Astrocyte of the cerebellum (primary cell): ENCODE data around the gene CABS1.

Experiments
- DNase-seq: peaks from one replicate; pipeline ENCODE4 v3.0.0-alpha.2; 2011; ENCODE audit warnings: low read depth
- H3K4me3 ChIP-seq: 2 replicates; pipeline ENCODE4 v1.5.1; 2011; ENCODE audit warnings: mild to moderate bottlenecking, low read depth, low read length, moderate library complexity
- in situ Hi-C: cut with HindIII; loops from 2 replicates; pipeline ENCODE4 v1.10.0; 2017; ENCODE audit warnings: low sequenced_read_pairs
- TF ChIP-seq, protein P1 (sequence below): IDR thresholded peaks from 2 replicates; pipeline ENCODE4 v1.5.1; 2012; ENCODE audit warnings: low read length, low read depth, moderate library complexity, mild to moderate bottlenecking; ENCODE audit errors: missing control alignments

Gene CABS1

DNA sequence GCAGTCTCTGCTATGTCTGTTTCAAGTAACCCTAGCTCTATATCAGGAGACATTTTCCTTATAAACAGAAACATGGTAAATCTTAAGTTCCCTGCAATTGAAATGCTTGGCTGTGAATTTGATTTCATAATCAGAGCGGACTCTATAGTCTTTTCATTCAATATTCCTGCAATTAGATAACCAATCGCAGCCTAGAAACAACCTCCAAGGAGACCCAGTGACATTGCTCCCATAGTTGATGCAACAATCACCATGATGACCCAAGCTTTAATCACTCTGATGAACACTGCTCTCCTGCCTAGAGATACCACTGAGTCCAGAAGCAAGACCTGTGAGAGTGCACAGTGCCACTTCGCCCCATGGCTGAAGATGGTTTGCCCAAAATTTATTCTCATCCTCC lies at the start of gene CABS1:
Gene CABS1 (plus strand): TSS at position 301 of the 400 bp plus-strand sequence. CDS start 59 bp downstream, at position 360.
- in situ Hi-C loops, result no loop called here
- TF ChIP-seq, protein P1, sequence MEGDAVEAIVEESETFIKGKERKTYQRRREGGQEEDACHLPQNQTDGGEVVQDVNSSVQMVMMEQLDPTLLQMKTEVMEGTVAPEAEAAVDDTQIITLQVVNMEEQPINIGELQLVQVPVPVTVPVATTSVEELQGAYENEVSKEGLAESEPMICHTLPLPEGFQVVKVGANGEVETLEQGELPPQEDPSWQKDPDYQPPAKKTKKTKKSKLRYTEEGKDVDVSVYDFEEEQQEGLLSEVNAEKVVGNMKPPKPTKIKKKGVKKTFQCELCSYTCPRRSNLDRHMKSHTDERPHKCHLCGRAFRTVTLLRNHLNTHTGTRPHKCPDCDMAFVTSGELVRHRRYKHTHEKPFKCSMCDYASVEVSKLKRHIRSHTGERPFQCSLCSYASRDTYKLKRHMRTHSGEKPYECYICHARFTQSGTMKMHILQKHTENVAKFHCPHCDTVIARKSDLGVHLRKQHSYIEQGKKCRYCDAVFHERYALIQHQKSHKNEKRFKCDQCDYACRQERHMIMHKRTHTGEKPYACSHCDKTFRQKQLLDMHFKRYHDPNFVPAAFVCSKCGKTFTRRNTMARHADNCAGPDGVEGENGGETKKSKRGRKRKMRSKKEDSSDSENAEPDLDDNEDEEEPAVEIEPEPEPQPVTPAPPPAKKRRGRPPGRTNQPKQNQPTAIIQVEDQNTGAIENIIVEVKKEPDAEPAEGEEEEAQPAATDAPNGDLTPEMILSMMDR, result no peak
- DNase-seq, result no peak
- H3K4me3 ChIP-seq, result no peak within 1 kb of the TSS

DNA sequence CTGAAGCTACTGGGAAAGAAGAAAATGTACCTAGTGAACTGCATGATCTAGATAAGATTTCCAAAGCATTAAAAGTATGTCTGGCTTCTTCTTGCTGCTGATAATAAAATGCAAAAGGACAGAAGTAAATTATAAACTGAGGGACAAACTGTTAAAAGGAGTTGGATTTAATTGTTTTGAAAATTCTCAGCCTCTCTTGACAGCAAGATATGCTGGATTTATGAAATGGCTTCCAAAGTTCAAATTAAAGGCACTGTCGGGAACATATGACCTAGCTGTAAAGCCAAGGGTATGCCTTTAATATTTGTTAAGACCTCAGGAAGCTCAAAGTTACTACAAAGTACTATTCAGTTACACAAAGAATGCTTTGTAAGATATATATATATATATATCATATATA lies 46.1 kb upstream of the CABS1 start:
- DNase-seq, result no peak
- H3K4me3 ChIP-seq, result no peak overlapping the region
- in situ Hi-C loops, result no loop called here
- TF ChIP-seq, protein P1, result no peak

DNA sequence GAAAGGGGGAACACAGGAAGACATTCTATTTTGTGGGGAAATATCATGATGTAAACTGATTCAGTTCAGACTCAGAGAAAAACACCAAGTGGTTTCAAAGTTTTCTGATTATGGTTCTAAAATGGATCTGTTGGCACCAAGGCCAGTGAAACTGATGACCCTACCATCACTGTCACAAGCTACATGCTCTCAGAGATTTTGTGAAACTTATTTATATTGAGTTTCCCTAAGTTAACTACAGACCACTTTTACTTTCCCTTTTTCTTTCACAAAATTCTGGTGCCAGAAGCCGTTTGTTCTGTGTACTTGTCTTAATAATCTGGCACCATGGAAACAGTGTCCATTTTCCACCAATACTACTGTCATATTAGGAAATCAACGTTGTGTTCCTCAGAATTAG lies 43.4 kb upstream of the CABS1 start:
- DNase-seq, result no peak
- no peak overlapping the region for H3K4me3 ChIP-seq
- TF ChIP-seq, protein P1, result no peak
- in situ Hi-C loops, result no loop called here

DNA sequence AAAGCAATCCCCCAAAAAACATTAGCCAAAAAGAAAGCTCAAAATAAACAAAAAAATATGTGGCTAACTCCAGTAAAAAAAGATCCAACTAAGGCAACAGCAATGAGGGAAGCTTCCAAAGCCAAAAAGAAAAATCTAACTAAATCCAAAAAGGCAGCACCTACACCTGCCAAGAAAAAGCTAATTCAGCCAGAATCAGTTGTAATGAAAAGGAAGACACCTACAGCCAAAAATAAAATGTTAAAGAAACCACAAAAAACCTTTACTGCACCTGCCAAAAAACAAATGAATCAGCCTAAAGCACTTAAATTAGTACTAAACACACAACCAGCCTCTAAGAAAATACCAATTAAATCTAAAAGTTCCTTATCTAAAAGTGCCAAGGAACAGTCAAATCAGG lies 37.2 kb upstream of the CABS1 start:
- no peak overlapping the region for H3K4me3 ChIP-seq
- no peak for DNase-seq
- in situ Hi-C loops, result no loop called here
- TF ChIP-seq, protein P1, result no peak

DNA sequence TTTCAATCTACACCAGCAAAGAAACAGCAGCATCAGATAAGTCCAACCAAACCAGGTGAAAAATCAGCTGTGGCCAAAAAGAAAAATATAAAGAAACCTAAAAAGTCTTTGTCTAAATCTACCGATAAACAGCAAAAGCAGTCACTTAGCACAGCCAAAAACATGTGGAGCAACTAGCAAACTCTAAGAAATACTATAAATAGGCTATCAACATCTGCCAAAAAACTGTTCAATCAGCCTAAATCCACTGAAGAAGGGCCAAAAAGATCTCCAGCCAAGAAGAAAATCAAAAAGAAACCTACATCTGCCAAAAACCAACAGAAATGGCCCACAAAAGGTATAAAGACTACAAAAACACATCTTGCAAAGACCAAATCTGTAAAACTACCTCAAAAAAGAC lies 36.7 kb upstream of the CABS1 start:
- TF ChIP-seq, protein P1, result no peak
- no peak for DNase-seq
- in situ Hi-C loops, result no loop called here
- no peak overlapping the region for H3K4me3 ChIP-seq

DNA sequence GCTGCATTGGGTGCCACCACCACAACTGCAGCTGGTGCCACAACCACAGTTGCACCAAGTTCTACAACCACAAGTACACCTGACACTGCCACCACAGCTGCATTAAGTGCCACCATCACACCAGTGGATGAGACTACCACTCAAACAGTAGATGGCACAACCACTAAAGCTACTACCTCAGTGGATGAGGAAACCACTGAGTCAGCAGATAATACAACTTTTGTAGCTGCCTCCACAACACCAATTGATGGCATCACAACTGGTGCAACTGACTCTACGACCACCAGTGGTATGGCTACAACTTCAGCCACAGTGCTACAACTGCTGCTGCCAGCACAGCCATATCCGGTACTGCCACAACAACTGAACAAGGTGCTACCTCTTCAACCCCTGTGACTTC lies 35.1 kb upstream of the CABS1 start:
- TF ChIP-seq, protein P1, result no peak
- DNase-seq, result no peak
- H3K4me3 ChIP-seq, result no peak overlapping the region
- in situ Hi-C loops, result no loop called here

DNA sequence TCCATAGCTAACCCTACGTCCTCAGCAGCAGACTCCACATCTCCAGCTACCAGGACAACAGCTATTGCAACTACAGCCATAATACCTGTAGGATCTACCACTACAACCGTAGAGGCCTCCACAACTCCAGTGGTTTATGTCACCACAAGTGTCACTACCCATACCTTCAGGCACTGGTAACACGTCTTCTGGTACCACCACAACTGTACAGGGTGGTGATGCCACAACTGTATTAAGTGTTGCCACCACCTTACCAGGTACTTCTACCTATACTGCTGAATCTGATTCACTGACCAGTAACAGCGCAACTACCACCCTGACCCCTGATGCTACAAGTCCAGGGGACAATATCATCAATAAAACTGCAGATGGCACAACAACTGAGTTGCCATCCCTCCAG lies 34.6 kb upstream of the CABS1 start:
- in situ Hi-C loops, result no loop called here
- H3K4me3 ChIP-seq, result no peak overlapping the region
- TF ChIP-seq, protein P1, result no peak
- no peak for DNase-seq
